OCI-LY1 (cell line): Measurements from ENCODE around the gene MCF2L2.

Experiments
- EZH2 ChIP-seq: fragments of 200-600 bp; sonication (generic), shearing (Covaris generic); IDR thresholded peaks from 2 replicates; pipeline ENCODE4 v1.8.0; 2017; ENCODE audit warnings: borderline replicate concordance, mixed run types, mild to moderate bottlenecking, antibody characterized with exemption, low read length, moderate library complexity, mixed read lengths
- TF ChIP-seq, protein P1 (sequence below): fragments of 200-600 bp; sonication (generic), shearing (Covaris generic); IDR thresholded peaks from 2 replicates; pipeline ENCODE4 v1.5.1; 2017; ENCODE audit warnings: mild to moderate bottlenecking, antibody characterized with exemption, low read length, moderate library complexity, mixed read lengths

DNA sequence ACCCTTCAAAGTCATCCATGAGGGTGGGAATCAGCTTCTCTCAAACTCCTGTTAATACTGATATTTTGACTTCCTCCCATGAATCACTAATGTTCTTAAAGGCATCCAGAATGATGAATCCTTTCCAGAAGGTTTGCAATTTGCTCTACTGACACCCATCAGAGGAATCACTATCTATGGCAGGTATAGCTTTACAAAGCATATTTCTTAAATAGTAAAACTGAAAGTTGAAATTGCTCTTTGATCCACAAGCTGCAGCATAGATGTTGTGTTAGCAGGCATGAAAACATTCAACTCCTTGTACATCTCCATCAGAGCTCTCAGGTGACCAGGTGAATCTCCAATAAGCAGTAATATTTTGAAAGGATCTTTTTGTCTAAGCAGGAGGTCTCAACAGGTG is 109.0 kb downstream of the MCF2L2 start:
- TF ChIP-seq, protein P1, sequence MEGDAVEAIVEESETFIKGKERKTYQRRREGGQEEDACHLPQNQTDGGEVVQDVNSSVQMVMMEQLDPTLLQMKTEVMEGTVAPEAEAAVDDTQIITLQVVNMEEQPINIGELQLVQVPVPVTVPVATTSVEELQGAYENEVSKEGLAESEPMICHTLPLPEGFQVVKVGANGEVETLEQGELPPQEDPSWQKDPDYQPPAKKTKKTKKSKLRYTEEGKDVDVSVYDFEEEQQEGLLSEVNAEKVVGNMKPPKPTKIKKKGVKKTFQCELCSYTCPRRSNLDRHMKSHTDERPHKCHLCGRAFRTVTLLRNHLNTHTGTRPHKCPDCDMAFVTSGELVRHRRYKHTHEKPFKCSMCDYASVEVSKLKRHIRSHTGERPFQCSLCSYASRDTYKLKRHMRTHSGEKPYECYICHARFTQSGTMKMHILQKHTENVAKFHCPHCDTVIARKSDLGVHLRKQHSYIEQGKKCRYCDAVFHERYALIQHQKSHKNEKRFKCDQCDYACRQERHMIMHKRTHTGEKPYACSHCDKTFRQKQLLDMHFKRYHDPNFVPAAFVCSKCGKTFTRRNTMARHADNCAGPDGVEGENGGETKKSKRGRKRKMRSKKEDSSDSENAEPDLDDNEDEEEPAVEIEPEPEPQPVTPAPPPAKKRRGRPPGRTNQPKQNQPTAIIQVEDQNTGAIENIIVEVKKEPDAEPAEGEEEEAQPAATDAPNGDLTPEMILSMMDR: no peak
- TF ChIP-seq EZH2: no peak
